Erythroblast (primary cell): ENCODE measurements around the gene NRSN2.
"Not testable (repeated sequence)": the region's sequence is repeated elsewhere in the genome, so short reads cannot be mapped to it uniquely, and the experiment has no call there.

Experiments used
- GATA1 ChIP-seq: IDR thresholded peaks from 2 replicates; pipeline ENCODE4 v1.6.1; 2011; ENCODE audit warnings: low read depth, mild to moderate bottlenecking, control low read depth, low read length, moderate library complexity
- POLR2A ChIP-seq: IDR thresholded peaks from 2 replicates; pipeline ENCODE4 v1.6.1; 2011; ENCODE audit warnings: mild to moderate bottlenecking, low read length

DNA sequence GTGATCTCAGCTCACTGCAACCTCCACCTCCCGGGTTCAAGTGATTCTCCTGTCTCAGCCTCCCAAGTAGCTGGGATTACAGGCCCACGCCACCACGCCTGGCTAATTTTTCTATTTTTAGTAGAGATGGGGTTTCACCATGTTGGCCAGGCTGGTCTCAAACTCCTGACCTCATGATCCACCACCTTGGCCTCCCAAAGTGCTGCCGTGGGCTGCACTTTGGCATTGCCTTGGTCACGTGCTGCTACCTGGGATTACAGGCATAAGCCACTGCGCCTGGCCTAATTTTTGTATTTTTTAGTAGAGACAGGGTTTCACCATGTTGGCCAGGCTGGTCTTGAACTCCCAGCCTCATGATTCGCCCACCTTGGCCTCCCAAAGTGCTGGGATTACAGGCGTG, 39.7 kb downstream of the NRSN2 start:
- not testable (repeated sequence) for TF ChIP-seq POLR2A, GATA1
